SK-N-SH (cell line): Measurements from ENCODE around the gene ZNF555.

Experiments used
- EP300 ChIP-seq, 2 experiments: IDR thresholded peaks; 2 replicates each; pipeline versions ENCODE4 v1.4.0 to v1.6.1; 2012; ENCODE audit warnings: borderline replicate concordance in 1 of 2, low read depth in 1 of 2, low read length in 1 of 2
- GABPA ChIP-seq: IDR thresholded peaks from 2 replicates; pipeline ENCODE4 v1.4.0; 2012; ENCODE audit warnings: low read depth, mild to moderate bottlenecking
- GATA2 ChIP-seq: sonication (generic); formaldehyde crosslinking; IDR thresholded peaks from 2 replicates; pipeline ENCODE4 v1.5.0; 2020; ENCODE audit warnings: mild to moderate bottlenecking, missing genetic modification reagents
- JUND ChIP-seq: IDR thresholded peaks from 2 replicates; pipeline ENCODE4 v1.4.0; 2012
- NFIC ChIP-seq: IDR thresholded peaks from 2 replicates; pipeline ENCODE4 v1.4.0; 2012; ENCODE audit warnings: borderline replicate concordance
- NRF1 ChIP-seq: IDR thresholded peaks from 2 replicates; pipeline ENCODE4 v1.6.1; 2012; ENCODE audit warnings: low read depth, mild to moderate bottlenecking, low read length
- POLR2AphosphoS5 ChIP-seq: IDR thresholded peaks from 2 replicates; pipeline ENCODE4 v1.6.1; 2012; ENCODE audit warnings: low read depth, low read length
- RAD21 ChIP-seq: IDR thresholded peaks from 2 replicates; pipeline ENCODE4 v1.6.1; 2012; ENCODE audit warnings: mild to moderate bottlenecking, low read length
- SIN3A ChIP-seq: IDR thresholded peaks from 2 replicates; pipeline ENCODE4 v1.6.1; 2012; ENCODE audit warnings: low read depth, mild to moderate bottlenecking, low read length, moderate library complexity, borderline replicate concordance
- YY1 ChIP-seq: IDR thresholded peaks from 2 replicates; pipeline ENCODE4 v1.4.0; 2012; ENCODE audit warnings: low read depth, mild to moderate bottlenecking
- TF ChIP-seq, protein P1 (sequence below): fragments of 200-600 bp; sonication (generic); IDR thresholded peaks from 2 replicates; pipeline ENCODE4 v1.6.1; 2017; ENCODE audit warnings: antibody characterized with exemption, mild to moderate bottlenecking, moderate library complexity
- TF ChIP-seq, protein P2 (sequence below): IDR thresholded peaks from 2 replicates; pipeline ENCODE4; 2012
- TF ChIP-seq, protein P3 (sequence below): IDR thresholded peaks from 2 replicates; pipeline ENCODE4 v1.6.1; 2012; ENCODE audit warnings: mild to moderate bottlenecking, low read depth, low read length, moderate library complexity
- TF ChIP-seq, protein P4 (sequence below): IDR thresholded peaks from 2 replicates; pipeline ENCODE4 v1.4.0; 2012; ENCODE audit warnings: low read depth

DNA sequence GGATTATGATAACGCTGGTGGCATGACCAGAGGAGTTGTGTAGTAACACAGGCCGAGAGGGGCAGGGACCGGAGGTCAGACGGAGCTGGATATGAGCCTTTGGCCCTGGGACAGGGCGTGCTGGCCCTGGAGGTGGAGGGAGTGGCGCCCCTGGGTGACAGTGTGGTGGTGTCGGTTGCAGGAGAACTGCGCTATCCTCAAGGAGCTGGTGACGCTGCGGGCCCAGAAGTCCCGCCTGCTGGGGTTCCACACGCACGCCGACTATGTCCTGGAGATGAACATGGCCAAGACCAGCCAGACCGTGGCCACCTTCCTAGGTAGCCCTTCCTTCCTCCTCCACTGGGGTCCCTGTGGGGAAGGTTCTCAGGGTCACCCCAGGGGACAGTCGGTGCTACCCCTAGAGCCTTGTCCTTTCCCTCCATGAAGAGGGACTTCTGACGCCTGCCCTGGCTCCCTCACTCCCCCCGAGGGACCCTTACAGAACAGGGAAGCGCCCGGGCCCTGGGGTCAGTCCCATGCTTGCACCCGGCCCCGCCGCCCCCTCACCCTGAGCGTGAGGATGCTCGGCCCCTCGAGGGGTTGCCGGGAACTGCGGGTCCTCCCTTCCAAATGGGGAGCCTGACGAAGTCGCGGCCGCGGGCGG, 34.4 kb upstream of the ZNF555 start:
- TF ChIP-seq, protein P1, sequence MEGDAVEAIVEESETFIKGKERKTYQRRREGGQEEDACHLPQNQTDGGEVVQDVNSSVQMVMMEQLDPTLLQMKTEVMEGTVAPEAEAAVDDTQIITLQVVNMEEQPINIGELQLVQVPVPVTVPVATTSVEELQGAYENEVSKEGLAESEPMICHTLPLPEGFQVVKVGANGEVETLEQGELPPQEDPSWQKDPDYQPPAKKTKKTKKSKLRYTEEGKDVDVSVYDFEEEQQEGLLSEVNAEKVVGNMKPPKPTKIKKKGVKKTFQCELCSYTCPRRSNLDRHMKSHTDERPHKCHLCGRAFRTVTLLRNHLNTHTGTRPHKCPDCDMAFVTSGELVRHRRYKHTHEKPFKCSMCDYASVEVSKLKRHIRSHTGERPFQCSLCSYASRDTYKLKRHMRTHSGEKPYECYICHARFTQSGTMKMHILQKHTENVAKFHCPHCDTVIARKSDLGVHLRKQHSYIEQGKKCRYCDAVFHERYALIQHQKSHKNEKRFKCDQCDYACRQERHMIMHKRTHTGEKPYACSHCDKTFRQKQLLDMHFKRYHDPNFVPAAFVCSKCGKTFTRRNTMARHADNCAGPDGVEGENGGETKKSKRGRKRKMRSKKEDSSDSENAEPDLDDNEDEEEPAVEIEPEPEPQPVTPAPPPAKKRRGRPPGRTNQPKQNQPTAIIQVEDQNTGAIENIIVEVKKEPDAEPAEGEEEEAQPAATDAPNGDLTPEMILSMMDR: no peak
- TF ChIP-seq NRF1 (no peak), EP300 (IDR thresholded peaks at IDR 0.05; ENCODE audit: borderline replicate concordance in 1 of 2, low read depth in 1 of 2, low read length in 1 of 2) (no peak), GATA2 (CRISPR knock-in tag) (no peak), GABPA (no peak), NFIC (no peak), JUND (no peak), YY1 (no peak), RAD21 (no peak), POLR2AphosphoS5 (no peak), SIN3A (no peak)
- TF ChIP-seq, protein P2, sequence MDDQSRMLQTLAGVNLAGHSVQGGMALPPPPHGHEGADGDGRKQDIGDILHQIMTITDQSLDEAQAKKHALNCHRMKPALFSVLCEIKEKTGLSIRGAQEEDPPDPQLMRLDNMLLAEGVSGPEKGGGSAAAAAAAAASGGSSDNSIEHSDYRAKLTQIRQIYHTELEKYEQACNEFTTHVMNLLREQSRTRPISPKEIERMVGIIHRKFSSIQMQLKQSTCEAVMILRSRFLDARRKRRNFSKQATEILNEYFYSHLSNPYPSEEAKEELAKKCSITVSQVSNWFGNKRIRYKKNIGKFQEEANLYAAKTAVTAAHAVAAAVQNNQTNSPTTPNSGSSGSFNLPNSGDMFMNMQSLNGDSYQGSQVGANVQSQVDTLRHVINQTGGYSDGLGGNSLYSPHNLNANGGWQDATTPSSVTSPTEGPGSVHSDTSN: no peak
- TF ChIP-seq, protein P3, sequence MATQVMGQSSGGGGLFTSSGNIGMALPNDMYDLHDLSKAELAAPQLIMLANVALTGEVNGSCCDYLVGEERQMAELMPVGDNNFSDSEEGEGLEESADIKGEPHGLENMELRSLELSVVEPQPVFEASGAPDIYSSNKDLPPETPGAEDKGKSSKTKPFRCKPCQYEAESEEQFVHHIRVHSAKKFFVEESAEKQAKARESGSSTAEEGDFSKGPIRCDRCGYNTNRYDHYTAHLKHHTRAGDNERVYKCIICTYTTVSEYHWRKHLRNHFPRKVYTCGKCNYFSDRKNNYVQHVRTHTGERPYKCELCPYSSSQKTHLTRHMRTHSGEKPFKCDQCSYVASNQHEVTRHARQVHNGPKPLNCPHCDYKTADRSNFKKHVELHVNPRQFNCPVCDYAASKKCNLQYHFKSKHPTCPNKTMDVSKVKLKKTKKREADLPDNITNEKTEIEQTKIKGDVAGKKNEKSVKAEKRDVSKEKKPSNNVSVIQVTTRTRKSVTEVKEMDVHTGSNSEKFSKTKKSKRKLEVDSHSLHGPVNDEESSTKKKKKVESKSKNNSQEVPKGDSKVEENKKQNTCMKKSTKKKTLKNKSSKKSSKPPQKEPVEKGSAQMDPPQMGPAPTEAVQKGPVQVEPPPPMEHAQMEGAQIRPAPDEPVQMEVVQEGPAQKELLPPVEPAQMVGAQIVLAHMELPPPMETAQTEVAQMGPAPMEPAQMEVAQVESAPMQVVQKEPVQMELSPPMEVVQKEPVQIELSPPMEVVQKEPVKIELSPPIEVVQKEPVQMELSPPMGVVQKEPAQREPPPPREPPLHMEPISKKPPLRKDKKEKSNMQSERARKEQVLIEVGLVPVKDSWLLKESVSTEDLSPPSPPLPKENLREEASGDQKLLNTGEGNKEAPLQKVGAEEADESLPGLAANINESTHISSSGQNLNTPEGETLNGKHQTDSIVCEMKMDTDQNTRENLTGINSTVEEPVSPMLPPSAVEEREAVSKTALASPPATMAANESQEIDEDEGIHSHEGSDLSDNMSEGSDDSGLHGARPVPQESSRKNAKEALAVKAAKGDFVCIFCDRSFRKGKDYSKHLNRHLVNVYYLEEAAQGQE: no peak
- TF ChIP-seq, protein P4, sequence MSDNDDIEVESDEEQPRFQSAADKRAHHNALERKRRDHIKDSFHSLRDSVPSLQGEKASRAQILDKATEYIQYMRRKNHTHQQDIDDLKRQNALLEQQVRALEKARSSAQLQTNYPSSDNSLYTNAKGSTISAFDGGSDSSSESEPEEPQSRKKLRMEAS: no peak
